Measurements from ENCODE around the gene PKMYT1. TPM values are rescaled to one million over a fixed set of nuclear protein-coding genes. Genes with fewer than 3 reads are reported as not detected.

The PKMYT1 gene
- total and polyA plus RNA-seq, 2 experiments from 2014 or later = 90.9 to 100 TPM

GRCh38 chr16:2962334-2963073 lies 17.7 kb downstream of the PKMYT1 start:
- peaks cover 8% of the 10 kb centered on the region; the same call in 1 of the 2 replicates for H3K4me1 ChIP-seq (ENCODE audit: insufficient read depth)
- no peak overlapping the region for H3K27ac Mint-ChIP-seq
- 0 out of 2 replicates have a peak overlapping the region, but pooled peaks have one; percentile 59 for H2AFZ ChIP-seq
- H3K36me3 ChIP-seq (ENCODE audit: insufficient read depth) = no peaks in the 10 kb centered on the region
- no peak overlapping the region for H3K27ac ChIP-seq (ENCODE audit: low read depth)
- H3K9me3 Mint-ChIP-seq = no peaks in the 10 kb centered on the region
- no peaks in the 10 kb centered on the region for H3K9me2 ChIP-seq (ENCODE audit: insufficient read depth)
- DNase-seq (ENCODE audit: low spot score) = no peak
- no peaks in the 10 kb centered on the region for H4K20me1 ChIP-seq (replicated peaks; ENCODE audit: insufficient read depth)
- H3F3A ChIP-seq (replicated peaks; ENCODE audit: low read depth) = peaks cover 24% of the 10 kb centered on the region
- H3K79me2 ChIP-seq (replicated peaks; ENCODE audit: insufficient read depth) = no peaks in the 10 kb centered on the region
- H3K4me3 Mint-ChIP-seq = peak overlapping the region; percentile 65
- TF ChIP-seq ZNF331 (CRISPR knock-in tag; IDR thresholded peaks at IDR 0.05; ENCODE audit: low read depth) = no peak
- no peak for TF ChIP-seq JUNB (IDR thresholded peaks at IDR 0.05; ENCODE audit: unreplicated experiment)
- no peak for TF ChIP-seq CREB1 (CRISPR knock-in tag; IDR thresholded peaks at IDR 0.05; ENCODE audit: low read depth)
- H3K27me3 ChIP-seq (ENCODE audit: insufficient read depth) = peaks cover 38% of the 10 kb centered on the region
- H3K4me1 Mint-ChIP-seq = peaks cover 4% of the 10 kb centered on the region; the same call in 1 of the 3 replicates
- H3K4me3 ChIP-seq = peak overlapping the region; percentile 83
- peak overlapping the region; percentile 98 for H3K4me2 ChIP-seq
- no peak for ATAC-seq
- no peaks in the 10 kb centered on the region for H3K36me3 Mint-ChIP-seq (ENCODE audit: low read depth)
- H3K27me3 Mint-ChIP-seq (ENCODE audit: insufficient read depth, low read depth, poor library complexity) = peaks cover 25% of the 10 kb centered on the region

GRCh38 chr16:2960183-2961010 lies 19.8 kb downstream of the PKMYT1 start:
- ATAC-seq (no peak), DNase-seq (ENCODE audit: low spot score) (no peak)
- H3K27ac ChIP-seq (ENCODE audit: low read depth) = no peak overlapping the region
- H3K27me3 ChIP-seq (ENCODE audit: insufficient read depth) = peaks cover 17% of the 10 kb centered on the region
- Mint-ChIP-seq H3K9me3 (no peaks in the 10 kb centered on the region), H3K4me3 (no peak overlapping the region), H3K27ac (no peak overlapping the region), H3K36me3 (ENCODE audit: low read depth) (no peaks in the 10 kb centered on the region), H3K4me1 (peaks cover 17% of the 10 kb centered on the region; the same call in 2 of the 3 replicates), H3K27me3 (ENCODE audit: insufficient read depth, low read depth, poor library complexity) (peaks cover 18% of the 10 kb centered on the region)
- H3F3A ChIP-seq (replicated peaks; ENCODE audit: low read depth) = peaks cover 22% of the 10 kb centered on the region
- no peak overlapping the region for H2AFZ ChIP-seq
- no peaks in the 10 kb centered on the region for H3K9me2 ChIP-seq (ENCODE audit: insufficient read depth)
- H3K4me1 ChIP-seq (ENCODE audit: insufficient read depth) = peaks cover 20% of the 10 kb centered on the region; the same call in 1 of the 2 replicates
- no peaks in the 10 kb centered on the region for H4K20me1 ChIP-seq (replicated peaks; ENCODE audit: insufficient read depth)
- no peak overlapping the region for H3K4me3 ChIP-seq
- no peak overlapping the region for H3K4me2 ChIP-seq
- no peak for TF ChIP-seq EZH2 (IDR thresholded peaks at IDR 0.05; ENCODE audit: low read depth, unreplicated experiment)
- no peak for TF ChIP-seq ZNF462 (CRISPR knock-in tag; IDR thresholded peaks at IDR 0.05)
- TF ChIP-seq CTCF (conservative IDR thresholded peaks at IDR 0.05; ENCODE audit: low read depth in 2 of 2) = peak; percentile 13 to 44; a peak in 2 of 4 replicates
- no peaks in the 10 kb centered on the region for H3K79me2 ChIP-seq (replicated peaks; ENCODE audit: insufficient read depth)
- no peaks in the 10 kb centered on the region for H3K36me3 ChIP-seq (ENCODE audit: insufficient read depth)

Measured in GM23338 (cell line).